ENCODE data around the gene SSBP2.

The SSBP2 gene

DNA sequence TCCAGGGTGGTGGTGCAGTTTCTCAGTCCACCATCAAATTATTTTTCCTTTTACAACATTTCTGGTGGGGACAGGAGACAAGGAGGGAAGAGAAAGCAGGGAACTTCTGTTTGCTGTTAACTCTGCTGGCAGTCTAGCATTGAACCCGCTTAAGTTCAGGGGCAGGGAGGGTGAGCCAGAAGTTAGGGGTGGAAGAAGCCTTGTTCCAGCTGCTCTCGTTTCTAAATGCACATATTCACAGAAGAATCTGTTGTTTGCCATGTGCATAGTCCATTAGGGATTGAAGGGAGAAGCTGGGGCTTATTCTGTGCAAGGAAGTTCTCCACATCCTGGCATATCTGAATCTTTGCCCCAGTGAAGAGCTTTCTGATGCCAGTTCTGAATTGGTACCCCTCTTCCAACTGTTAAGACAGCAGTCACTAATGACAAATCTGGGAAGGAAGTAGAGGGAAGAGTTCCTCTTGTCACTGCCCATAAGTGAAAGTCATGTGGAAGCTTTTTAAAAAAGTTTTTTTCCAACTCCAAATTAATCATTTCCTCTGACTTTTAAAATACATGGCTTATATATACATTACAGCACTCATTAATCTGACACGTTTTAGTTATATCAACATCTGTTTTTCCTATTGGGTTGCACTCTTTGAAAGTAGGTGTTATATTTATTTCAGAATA lies 324.4 kb downstream of the SSBP2 start:
- peak overlapping the region; percentile 57 for H3K27ac ChIP-seq (ENCODE audit: low read length)
- no peak overlapping the region for H3K9ac ChIP-seq (ENCODE audit: low read depth, low read length)
- DNase-seq: no peak
- no peaks in the 10 kb centered on the region for H4K20me1 ChIP-seq (ENCODE audit: insufficient read depth, low read length)
- no peaks in the 10 kb centered on the region for H3K9me3 ChIP-seq (ENCODE audit: insufficient read depth, low read length, severe bottlenecking)
- peaks cover 9% of the 10 kb centered on the region for H3K4me1 ChIP-seq (ENCODE audit: insufficient read depth, low read length)
- peak; percentile 40; the same call in 1 of the 3 replicates for ATAC-seq (ENCODE audit: insufficient read depth, low read depth)
- H3K4me2 ChIP-seq (ENCODE audit: insufficient read depth, low read length): no peak overlapping the region
- peaks cover 68% of the 10 kb centered on the region for H3K36me3 ChIP-seq (ENCODE audit: insufficient read depth, low read length)
- H2AFZ ChIP-seq (ENCODE audit: low read depth, low read length): no peak overlapping the region
- H3K79me2 ChIP-seq (ENCODE audit: insufficient read depth, low read length): peaks cover 5% of the 10 kb centered on the region
- H3K27me3 ChIP-seq (ENCODE audit: insufficient read depth, low read length, poor library complexity): no peaks in the 10 kb centered on the region
- TF ChIP-seq, protein P1, sequence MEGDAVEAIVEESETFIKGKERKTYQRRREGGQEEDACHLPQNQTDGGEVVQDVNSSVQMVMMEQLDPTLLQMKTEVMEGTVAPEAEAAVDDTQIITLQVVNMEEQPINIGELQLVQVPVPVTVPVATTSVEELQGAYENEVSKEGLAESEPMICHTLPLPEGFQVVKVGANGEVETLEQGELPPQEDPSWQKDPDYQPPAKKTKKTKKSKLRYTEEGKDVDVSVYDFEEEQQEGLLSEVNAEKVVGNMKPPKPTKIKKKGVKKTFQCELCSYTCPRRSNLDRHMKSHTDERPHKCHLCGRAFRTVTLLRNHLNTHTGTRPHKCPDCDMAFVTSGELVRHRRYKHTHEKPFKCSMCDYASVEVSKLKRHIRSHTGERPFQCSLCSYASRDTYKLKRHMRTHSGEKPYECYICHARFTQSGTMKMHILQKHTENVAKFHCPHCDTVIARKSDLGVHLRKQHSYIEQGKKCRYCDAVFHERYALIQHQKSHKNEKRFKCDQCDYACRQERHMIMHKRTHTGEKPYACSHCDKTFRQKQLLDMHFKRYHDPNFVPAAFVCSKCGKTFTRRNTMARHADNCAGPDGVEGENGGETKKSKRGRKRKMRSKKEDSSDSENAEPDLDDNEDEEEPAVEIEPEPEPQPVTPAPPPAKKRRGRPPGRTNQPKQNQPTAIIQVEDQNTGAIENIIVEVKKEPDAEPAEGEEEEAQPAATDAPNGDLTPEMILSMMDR (IDR thresholded peaks at IDR 0.05; ENCODE audit: borderline replicate concordance, extremely low read depth, low read length, poor library complexity, severe bottlenecking): no peak
- TF ChIP-seq EZH2 (IDR thresholded peaks at IDR 0.05; ENCODE audit: borderline replicate concordance, low read depth, low read length, severe bottlenecking): no peak
- no peak overlapping the region for H3K4me3 ChIP-seq (ENCODE audit: low read depth in 1 of 2, low read length in 2 of 2)

DNA sequence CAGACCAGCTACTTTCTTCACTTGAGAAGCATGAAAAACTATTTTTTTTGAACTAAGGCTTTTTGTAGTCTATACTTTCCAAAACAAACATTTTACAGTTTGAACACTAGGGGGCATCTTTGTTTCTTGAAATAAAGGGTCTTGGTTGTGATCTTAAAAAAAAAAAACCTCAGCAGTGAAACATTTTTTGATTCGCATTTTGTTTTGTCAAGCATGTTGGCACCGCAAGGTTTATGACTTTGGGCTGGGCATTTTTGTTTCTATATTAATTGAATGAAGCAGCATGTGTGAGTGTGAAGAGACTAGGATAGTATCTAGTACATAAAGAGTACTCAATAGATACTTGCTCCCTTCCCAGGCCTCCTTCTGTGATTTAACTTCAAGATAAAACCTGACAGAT lies 325.3 kb downstream of the SSBP2 start:
- Histone ChIP-seq H3K27ac (ENCODE audit: low read length) (peak overlapping the region; percentile 57), H3K9me3 (ENCODE audit: insufficient read depth, low read length, severe bottlenecking) (no peaks in the 10 kb centered on the region), H4K20me1 (ENCODE audit: insufficient read depth, low read length) (no peaks in the 10 kb centered on the region), H3K4me1 (ENCODE audit: insufficient read depth, low read length) (peaks cover 9% of the 10 kb centered on the region), H3K4me3 (ENCODE audit: low read depth in 1 of 2, low read length in 2 of 2) (no peak overlapping the region), H3K9ac (ENCODE audit: low read depth, low read length) (no peak overlapping the region), H3K27me3 (ENCODE audit: insufficient read depth, low read length, poor library complexity) (no peaks in the 10 kb centered on the region), H3K36me3 (ENCODE audit: insufficient read depth, low read length) (peaks cover 72% of the 10 kb centered on the region), H3K4me2 (ENCODE audit: insufficient read depth, low read length) (no peak overlapping the region), H3K79me2 (ENCODE audit: insufficient read depth, low read length) (peaks cover 5% of the 10 kb centered on the region), H2AFZ (ENCODE audit: low read depth, low read length) (no peak overlapping the region)
- DNase-seq: no peak
- TF ChIP-seq, protein P1 (IDR thresholded peaks at IDR 0.05; ENCODE audit: borderline replicate concordance, extremely low read depth, low read length, poor library complexity, severe bottlenecking): peak; percentile 66
- TF ChIP-seq EZH2 (IDR thresholded peaks at IDR 0.05; ENCODE audit: borderline replicate concordance, low read depth, low read length, severe bottlenecking): no peak
- ATAC-seq (ENCODE audit: insufficient read depth, low read depth): peak; percentile 76

DNA sequence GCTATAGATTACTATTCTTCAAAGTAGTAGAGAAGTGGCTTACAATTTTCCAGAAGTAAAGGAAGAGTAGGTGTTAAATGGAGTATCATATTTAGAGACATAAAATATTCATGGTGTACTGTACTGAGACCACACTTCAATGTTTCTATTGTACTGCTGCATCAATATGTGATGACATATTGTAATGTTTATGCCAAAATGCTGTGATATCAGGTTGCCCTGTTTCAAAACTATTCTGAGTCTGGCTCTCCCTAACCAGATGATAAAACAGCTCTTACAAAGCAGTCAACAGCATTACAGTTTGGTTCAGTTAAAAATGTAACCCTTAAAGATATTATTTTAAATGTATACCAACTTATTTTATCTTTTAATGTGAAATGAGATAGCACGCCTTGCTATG lies 326.2 kb downstream of the SSBP2 start:
- Histone ChIP-seq H3K4me2 (ENCODE audit: insufficient read depth, low read length) (no peak overlapping the region), H3K36me3 (ENCODE audit: insufficient read depth, low read length) (peaks cover 81% of the 10 kb centered on the region), H3K27me3 (ENCODE audit: insufficient read depth, low read length, poor library complexity) (no peaks in the 10 kb centered on the region), H3K27ac (ENCODE audit: low read length) (no peak overlapping the region), H3K9me3 (ENCODE audit: insufficient read depth, low read length, severe bottlenecking) (no peaks in the 10 kb centered on the region), H4K20me1 (ENCODE audit: insufficient read depth, low read length) (no peaks in the 10 kb centered on the region), H3K9ac (ENCODE audit: low read depth, low read length) (no peak overlapping the region), H2AFZ (ENCODE audit: low read depth, low read length) (no peak overlapping the region), H3K4me3 (ENCODE audit: low read depth in 1 of 2, low read length in 2 of 2) (no peak overlapping the region), H3K4me1 (ENCODE audit: insufficient read depth, low read length) (peaks cover 9% of the 10 kb centered on the region), H3K79me2 (ENCODE audit: insufficient read depth, low read length) (peaks cover 5% of the 10 kb centered on the region)
- ATAC-seq (ENCODE audit: insufficient read depth, low read depth) (no peak), DNase-seq (no peak)
- TF ChIP-seq, protein P1 (IDR thresholded peaks at IDR 0.05; ENCODE audit: borderline replicate concordance, extremely low read depth, low read length, poor library complexity, severe bottlenecking): no peak
- TF ChIP-seq EZH2 (IDR thresholded peaks at IDR 0.05; ENCODE audit: borderline replicate concordance, low read depth, low read length, severe bottlenecking): no peak
